Measurements from ENCODE around the gene INTS15.
"Not testable (repeated sequence)": the region's sequence is repeated elsewhere in the genome, so short reads cannot be mapped to it uniquely, and the experiment has no call there.

INTS15 gene

DNA sequence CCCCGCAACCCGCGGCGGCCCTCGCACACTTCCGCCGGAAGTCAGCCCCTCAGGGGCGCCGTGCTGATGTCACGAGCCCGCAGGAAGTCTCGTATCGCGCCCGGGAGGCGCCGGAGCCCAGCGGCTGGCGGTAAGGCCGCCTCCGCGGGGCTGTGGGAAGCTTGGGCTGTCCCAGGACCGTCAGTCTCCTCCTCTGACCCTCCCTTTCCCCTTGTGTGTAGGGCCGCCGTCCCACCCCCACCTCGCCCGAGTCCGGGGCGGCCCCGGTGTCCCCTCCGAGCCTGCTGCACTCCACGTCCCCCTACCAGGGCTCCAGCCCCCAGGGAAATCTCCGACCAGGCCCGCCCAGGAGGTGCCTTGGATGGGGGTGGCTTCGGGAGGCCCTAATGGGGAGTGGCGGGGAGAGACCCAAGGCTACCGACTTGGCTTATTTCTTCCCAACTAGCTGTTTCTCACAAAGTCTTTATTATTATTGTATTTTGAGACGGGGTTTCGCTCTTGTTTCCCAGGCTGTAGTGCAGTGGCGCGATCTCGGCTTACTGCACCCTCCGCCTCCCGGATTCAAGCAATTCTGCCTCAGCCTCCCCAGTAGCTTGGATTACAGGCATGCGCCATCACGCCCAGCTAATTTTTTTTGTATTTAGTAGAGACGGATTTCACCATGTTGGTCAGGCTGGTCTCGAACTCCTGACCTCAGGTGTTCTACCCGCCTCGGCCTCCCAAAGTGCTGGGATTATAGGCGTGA is 12.3 kb upstream of the INTS15 start, which contains the start of gene ZDHHC4:
Gene ZDHHC4 (plus strand): TSS at position 86 of the 745 bp plus-strand sequence. CDS start 3,108 bp downstream, outside the sequence.
- peak; percentile 95 for DNase-seq

DNA sequence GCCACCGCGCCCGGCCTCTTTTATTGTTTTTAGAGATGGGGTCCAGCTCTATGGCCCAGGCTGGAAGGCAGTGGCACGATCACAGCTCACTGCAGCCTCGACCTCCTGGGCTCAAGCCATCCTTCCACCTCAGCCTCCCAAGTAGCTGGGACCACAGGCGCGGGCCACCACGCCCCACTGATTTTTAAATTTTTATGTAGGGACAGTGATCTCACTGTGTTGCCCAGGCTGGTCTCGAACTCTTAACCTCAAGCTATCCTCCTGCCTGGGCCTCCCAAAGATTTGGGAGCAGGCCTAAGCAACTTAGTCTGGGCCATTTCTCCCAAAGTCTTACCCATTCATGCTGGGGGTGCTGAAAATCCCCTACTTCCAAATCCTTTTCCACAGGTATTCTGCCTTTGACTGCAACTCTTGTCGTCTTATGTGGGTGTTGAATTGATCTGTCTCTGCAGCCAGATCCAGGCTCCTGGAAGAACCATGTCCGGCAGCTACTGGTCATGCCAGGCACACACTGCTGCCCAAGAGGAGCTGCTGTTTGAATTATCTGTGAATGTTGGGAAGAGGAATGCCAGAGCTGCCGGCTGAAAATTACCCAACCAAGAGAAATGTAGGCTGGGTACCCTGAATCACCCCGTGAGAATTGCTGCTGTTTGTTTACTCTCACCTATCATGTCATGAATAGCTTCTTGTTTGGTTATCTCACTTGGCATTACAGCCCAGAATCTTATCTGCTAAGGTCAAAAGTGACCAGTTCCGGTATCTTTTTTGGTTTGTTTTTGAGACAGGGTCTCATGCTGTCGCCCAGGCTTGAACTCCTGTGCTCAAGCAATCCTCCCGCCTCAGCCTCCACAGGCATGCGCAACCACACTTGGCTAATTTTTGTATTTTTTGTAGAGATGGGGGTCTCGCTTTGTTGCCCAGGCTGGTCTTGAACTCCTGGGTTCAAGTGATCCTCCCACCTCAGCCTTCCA is 11.4 kb upstream of the INTS15 start:
- DNase-seq, result no peak

DNA sequence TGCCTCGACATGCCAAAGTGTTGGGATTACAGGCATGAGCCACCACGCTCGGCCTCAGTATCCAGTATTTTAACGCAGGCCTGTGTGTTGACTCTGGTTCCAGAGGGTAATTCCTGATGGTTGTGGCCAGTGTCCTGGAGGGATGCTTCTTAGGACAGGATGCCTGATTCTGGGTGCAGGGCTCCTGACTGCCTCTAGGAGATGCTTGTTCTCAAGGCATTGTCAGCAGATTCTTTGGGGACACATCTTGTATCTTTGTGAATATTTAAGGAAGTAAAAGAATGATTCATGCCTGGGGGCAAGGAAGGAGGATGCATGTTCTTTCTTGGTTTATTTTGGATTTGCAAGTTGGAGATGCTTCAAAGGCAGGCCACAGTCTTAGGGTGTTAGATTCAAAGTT is 10.4 kb upstream of the INTS15 start:
- DNase-seq, result no peak

DNA sequence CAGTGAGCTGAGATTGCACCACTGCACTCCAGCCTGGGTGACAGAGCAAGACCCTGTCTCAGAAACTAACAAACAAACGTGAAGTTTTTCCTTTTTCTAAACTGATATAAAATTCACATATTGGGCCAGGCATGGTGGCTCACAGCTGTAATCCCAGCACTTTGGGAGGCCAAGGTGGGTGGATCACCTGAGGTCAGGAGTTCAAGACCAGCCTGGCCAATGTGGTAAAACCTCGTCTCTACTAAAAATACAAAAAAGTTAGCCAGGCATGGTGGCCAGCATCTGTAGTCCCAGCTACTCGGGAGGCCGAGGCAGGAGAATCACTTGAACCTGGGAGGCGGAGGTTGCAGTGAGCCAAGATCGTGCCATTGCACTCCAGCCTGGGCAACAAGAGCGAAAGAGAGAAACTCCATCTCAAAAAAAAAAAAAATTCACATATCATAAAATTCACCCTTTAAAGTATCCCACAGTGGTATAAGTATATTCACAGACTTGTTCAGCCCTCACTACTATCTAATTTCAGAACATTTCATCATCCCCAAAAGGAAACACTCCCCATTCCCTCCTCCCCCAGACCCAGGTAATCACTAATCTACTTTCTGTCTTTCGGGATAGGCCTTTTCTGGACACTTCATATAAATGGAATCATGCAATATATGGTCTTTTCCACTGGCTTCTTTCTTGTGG is 3.9 kb upstream of the INTS15 start:
- DNase-seq, result not testable (repeated sequence)

DNA sequence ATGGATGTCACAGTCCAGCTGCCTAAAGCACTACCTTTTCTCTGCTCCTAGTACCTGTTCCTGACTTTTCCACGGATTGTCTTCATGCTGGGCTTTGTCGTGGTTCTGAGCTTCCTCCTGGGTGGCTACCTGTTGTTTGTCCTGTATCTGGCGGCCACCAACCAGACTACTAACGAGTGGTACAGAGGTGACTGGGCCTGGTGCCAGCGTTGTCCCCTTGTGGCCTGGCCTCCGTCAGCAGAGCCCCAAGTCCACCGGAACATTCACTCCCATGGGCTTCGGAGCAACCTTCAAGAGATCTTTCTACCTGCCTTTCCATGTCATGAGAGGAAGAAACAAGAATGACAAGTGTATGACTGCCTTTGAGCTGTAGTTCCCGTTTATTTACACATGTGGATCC is 1.3 kb upstream of the INTS15 start:
- no peak for DNase-seq

DNA sequence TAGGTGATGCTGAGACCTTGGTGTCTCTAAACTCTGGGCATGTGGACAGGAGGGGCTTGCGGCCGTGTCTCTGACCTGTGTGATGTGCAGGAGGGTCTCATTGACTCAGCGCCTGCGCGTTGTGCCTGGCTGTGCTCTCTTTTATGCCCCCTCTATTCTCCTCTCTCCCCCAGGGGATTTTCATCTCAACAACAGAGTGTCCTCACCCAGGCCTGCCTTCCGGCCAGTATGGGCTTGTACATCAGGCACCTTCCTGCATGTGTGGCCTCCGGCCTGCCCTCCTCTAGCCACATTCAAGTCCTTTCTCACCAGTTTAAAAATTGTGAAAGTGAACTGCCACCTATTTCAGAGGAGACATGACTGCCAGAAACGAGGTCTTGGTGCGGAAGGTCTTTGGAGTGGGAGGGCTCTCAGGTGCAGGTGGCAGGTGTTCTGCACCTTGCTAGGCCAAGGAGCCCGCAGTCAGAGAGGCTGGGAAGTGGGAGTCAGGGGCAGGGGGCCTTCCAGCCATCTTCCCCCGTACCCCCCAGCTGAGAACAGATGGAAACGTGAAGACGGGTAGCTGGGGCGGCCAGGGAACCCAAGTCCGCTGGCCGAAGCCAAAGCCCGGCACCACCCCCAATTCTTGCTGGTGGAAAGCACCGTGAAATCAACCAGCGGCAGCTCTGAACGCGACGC is 531 bp upstream of the INTS15 start:
- no peak for DNase-seq

DNA sequence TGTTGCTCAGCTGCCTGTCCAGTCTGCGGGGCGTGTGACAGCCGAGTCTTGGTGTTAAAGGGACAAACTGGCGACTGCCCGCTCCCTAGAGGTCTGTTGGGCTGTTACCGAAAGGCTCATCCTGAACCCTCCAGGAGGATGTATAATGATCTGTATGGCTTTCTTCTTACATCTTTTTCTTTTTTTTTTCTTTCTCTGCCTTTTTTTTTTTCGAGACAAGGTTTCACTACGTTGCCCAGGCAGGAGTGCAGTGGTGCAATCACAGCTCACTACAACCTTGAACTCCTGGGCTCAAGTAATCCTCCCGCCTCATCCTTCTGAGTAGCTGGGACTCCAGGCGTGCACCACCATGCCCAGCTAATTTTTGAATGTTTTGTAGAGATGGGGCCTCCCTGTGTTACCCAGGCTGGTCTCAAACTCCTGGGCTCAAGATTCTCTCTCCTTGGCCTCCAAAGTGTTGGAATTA is 857 bp downstream of the INTS15 start:
- no peak for DNase-seq

DNA sequence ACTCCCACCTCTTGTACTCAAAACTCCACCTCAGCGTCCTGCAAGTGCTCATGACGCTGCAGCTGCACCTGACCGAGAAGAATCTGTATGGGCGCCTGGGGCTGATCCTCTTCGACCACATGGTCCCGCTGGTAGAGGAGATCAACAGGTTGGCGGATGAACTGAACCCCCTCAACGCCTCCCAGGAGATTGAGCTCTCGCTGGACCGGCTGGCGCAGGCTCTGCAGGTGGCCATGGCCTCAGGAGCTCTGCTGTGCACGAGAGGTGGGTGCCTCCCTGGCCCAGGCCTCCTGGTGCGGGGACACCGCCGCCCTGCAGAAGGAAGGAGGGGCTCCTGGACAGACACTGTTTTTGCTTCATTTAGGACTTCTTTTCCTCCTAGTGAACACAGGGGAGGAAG is 10.3 kb downstream of the INTS15 start:
- DNase-seq, result no peak

DNA sequence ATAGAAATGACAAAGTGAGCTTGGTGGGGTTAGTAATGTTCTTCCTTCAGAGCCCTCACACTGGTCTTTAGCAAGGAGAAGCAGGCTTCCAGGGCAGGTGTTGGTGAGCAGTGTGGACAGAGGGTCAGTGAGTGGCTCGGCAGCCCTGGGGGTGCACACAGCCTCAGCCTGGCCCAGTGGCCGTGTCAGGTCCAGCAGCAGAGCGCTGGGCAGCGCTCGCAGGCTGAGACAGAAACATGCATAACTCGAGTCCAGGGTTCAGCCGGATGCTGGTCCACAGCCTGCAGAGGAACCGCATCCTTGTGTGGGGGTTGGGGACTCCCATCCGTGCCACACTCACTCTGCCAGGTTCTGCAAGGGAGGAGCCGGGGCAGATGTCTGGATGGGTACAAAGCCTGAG is 14.6 kb downstream of the INTS15 start:
- DNase-seq, result no peak

DNA sequence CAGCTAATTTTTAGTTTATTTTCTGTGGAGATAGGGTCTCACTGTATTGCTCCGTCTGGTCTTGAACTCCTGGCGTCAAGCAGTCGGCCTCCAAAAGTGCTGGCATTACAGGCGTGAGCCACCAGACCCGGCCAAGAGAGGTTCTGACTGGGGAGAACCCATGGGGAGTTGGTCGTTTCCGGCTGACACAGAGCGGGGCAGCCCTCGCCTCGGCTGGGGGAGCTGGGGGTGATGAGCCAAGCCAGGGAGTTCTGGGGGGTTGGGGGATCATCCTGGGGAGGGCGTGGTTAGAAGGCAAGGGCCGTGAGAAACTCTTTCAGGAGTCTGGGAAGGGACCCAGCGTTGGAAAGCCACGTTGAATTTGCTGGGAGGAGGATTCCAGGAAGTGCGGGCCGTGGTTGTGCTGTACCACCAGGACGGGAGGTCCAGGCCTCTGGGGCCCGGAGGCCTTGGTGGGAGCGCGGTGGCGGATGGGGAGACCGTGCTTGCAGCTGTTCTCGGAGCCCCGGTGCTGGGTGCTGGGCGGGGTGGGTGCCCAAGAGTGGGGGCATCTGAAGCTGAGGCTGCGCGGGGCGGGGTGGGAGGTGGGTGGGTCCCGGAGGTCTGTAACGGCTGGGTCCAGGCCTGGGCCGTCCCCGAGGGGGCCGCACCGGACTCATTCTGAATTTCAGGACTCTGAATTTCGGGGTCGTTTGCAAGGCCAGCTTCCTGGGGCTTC is 17.2 kb downstream of the INTS15 start:
- no peak for DNase-seq

DNA sequence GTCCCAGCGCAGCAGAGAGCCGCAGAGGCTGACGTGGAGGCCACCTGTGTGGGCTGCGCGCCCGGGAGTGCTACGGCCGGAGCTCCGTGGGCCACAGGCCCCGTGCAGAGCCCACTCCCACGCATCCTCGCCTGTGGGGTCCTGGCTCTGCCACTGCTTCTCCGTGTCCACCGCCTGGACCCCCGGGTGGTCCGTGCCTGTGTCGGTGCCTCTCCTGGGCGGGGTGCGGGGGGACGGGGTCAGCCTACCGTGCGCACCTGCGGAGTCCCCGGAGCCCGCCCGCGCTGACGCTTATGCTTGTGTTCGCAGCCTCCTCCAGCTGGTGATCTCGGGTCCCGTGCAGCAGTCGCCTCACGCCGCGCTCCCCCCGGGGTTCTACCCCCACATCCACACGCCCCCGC is 17.8 kb downstream of the INTS15 start:
- no peak for DNase-seq

DNA sequence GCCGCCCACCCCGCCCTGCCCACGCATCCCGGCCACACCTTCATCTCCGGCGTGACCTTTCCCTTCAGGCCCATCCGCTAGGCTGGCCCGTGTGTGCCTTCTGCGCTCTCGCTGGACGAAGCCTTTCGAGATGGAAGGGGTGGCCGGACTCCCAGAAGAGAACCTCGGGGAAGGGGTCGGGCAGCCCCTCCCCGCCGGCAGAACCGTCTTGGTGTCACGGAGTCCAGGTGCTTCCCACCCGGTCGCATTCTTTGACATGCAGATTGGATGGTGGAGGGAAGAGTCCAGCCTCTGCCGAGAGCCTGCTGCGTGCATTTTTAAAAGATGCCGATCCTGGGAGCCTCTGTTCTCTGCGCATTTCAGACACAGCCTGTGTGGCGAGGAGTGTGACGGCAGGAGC is 18.3 kb downstream of the INTS15 start:
- no peak for DNase-seq

DNA sequence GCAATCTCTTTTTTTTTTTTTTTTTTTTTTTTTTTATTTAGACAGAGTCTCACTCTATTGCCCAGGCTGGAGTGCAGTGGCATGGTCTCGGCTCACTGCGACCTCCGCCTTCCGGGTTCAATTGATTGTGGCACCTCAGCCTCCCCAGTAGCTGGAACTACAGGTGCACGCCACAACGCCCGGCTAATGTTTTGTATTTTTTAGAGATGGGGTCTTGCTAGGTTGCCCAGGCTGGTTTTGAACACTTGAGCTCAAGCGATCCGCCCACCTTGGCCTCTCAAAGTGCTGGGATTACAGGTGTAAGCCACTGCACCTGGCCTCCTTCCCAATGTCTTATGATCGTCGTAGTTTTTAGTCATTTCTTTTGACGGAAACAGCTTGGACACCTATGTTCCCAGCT is 19.0 kb downstream of the INTS15 start:
- DNase-seq, result no peak

DNA sequence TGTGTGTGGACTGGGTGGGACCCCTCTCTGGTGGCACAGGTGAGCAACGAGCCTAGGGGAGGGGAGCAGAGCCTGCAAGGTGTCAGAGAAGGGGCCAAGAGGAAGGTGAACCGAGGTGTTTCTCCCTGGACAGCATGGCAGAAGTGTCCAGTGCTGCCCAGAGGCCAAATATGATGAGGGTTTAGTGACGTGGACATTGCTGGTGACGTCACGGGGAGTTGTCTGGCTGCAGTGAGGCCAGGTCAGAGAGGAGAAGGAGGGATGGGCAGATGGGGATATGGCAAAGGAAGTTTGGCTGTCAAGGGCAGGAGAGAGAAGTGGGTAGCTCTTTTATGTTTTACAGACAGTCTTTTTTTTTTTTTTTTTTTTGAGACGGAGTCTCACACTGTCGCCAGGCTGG is 23.0 kb downstream of the INTS15 start:
- no peak for DNase-seq

DNA sequence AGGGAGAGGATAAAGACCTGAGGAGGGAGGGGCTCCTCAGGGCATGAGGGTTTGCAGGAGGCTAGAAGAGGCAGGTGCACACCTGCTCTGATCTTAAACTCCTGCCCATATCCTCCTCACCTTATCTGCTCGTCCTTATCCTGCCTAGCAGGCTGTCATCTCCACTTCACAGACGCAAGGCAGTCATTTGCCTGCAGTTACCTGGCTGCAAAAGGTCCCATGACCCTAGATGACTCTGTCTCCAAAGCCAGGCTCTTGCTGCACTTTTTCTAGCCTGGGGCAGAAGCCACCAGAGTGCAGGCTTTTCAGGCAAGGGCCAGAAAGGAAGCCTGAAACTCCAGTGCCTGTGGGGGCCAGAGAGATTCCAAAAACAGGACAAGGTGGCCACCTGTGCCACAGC is 23.9 kb downstream of the INTS15 start:
- DNase-seq, result no peak

DNA sequence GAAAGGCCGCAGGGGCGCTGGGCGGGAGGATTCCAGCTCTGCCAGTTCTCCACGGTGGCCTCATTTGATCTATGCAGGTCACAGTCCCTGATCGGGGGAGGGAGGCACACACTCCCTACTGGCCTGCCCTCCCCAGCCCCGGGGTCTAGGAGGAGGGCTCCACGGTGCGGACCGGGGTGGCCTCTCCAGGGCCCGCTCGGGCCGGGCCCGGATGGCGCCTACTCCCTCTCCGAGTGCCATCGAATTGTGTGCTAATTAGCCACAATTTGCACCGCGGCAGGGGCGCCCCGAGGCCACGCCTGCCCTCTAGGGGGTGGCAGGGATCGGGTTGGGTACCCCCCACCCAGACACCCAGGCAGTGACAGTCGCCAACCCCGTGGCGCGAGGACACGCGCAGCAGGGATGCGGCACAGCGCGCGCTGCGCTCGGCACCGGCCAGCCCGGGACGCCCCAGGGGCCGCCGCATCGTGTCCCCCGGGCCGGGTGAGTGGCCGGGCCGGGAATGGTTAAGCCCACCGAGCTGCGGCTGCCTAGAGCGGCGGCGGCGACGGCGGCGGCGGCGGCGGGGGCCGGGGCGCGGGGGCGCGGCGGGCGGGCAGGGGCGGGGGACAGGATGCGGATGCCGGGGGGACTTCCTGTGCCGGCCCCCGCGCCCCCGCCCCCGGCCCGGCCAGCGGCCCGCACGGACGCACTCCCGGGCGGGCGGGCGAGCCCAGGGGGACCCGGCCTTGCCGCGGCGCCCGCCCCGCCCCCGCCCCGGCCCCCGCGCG is 25.3 kb downstream of the INTS15 start, which contains the start of gene ZNF853:
Gene ZNF853 (plus strand): TSS at position 658 of the 770 bp plus-strand sequence. CDS start 565 bp downstream, outside the sequence.
- DNase-seq, result no peak

DNA sequence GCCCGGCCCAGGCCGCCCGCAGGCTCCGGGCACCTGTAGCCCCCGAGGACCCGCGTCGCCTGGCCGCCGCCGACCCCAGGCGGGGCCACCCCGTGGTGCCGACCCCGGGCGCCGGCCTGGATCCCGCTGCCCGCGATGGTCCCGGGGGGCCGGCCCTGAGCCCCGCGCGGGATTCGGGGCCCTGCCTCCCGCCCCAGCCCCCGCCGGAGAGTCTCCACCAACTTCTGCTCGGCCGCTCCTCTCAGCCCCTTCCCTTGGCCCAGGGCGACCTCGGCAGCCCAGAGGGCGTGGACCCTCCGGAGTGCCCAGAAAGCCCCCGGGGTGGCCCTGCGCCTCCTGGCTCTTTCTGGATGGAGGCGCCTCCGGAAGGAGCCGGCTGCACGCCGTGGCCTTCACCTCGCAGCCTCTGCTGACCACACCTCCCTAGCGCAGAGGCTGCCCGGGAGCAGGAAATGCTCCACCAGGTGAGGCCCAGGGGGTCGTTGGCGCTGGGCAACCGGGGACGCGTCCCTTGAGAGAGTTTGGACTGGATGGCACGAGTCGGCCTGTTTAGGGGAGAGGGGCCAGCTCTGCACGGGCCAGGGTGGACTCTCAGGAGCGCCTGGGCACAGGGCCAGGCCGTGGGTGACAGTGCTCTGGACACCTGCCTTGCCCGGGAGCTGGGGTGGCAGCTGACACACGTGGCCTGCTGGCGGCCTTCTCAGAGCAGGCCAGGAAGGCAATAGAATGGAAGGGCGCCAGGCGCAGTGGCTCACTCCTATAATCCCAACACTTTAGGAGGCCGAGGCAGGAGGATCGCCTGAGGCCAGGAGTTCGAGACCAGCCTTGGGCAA is 26.1 kb downstream of the INTS15 start:
- no peak for DNase-seq

DNA sequence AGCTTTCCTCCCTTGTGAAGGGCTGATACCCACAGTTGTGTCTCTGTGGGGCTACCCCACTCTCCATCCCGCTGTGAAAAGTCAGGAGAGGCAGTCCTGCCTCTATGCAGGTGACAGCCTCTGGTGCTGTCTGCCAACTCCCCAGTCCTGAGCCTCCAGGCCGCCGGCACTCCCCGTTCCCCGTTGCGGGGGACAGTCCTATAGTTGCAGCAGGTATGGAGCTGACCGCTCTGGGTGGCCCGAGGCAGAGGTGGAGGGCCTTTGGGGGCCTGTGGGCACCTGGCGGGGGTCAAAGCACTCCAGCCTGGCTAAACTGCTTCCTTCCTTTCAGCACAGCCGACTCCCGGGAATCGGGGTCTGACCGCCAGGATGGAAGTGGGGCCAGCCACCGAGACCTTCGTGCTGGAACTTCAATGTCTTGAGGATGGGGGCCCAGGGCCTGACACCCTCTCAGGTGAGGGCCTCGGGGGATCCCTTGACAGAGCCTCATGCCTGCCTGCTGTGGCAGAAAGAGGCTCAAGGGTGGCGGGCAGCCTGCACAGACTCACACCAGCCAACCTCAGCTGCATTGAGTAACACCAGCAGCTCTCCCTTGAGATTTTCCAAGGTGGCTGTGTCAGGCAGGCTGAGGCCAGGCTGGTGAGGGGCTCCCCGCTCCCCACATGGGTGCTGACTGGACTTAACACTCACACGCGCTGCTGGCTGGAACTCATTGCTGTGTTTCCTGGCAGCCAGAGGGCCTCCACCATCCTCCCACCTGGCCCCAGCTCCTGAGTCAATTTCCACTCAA is 27.2 kb downstream of the INTS15 start:
- no peak for DNase-seq

DNA sequence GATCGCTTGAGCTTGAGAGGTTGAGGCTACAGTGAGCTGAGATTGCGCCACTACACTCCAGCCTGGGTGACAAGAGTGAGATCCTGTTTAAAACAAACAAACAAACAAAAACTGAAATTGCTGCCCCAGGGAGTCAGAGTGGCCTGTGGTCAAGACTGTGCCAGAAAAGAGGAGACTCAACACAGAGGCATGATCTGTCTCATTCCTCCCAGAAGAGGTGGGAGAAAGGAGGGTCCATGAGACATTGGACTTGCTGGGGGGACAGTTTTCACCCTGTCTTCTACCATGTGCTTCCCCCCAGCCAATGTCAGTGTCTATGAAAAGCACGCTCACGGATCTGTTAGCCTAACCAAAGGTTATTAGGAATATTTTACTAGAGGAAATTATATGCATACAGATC is 28.8 kb downstream of the INTS15 start:
- DNase-seq, result no peak

Measured in activated CD4-positive, alpha-beta T cell treated with anti-CD3 and anti-CD28 coated beads, Interleukin-10, Interleukin-2, amounts not matched to agents 100 ng/mL and 50 ng/mL, durations not matched to agents 16 hours and 8 hours (primary cell).